ENCODE data around the gene EP400. TPM values are rescaled to one million over a fixed set of nuclear protein-coding genes. Genes with fewer than 3 reads are reported as not detected.

The EP400 gene
- total and polyA plus RNA-seq, 2 of the 4 experiments (the other 2 are of a cell fraction): 4.3 to 11.4 TPM

DNA sequence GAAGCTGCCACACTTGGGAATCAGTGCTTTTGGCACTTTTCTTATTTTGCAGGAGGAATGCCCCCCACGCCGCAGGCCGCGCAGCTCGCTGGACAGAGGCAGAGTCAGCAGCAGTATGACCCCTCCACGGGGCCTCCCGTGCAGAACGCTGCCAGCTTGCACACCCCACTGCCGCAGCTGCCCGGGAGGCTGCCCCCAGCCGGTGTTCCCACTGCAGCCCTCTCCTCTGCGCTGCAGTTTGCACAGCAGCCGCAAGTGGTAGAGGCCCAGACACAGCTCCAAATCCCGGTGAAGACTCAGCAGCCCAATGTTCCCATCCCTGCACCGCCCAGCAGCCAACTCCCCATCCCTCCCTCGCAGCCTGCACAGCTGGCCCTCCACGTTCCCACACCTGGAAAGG, 32.3 kb downstream of the EP400 start:
- 97% methylated on average over 11 of the region's 17 CpGs; no CpG with 5 or more reads in 1 of the 2 experiments for WGBS, 2 experiments (ENCODE audit: extremely low coverage in 2 of 2, insufficient read length in 1 of 2)
- Histone ChIP-seq H3K4ac (ENCODE audit: low read depth, low read length) (no peak overlapping the region), H3K23ac (ENCODE audit: low read depth, low read length) (no peak overlapping the region), H3K4me1 (ENCODE audit: control insufficient read depth, insufficient read depth, low read length) (peaks cover 4% of the 10 kb centered on the region), H2BK20ac (ENCODE audit: low read depth, low read length) (no peak overlapping the region), H3K27me3 (ENCODE audit: control insufficient read depth, insufficient read depth, low read length) (no peaks in the 10 kb centered on the region), H3K9ac (ENCODE audit: low read depth, low read length) (no peak overlapping the region), H4K8ac (ENCODE audit: low read depth in 2 of 2, low read length in 2 of 2) (no peak overlapping the region), H3K36me3 (ENCODE audit: control insufficient read depth, insufficient read depth, low read length) (peaks cover 40% of the 10 kb centered on the region), H2BK120ac (ENCODE audit: low read depth, low read length) (no peak overlapping the region), H4K91ac (ENCODE audit: insufficient read depth, low read depth, low read length) (no peak overlapping the region), H3K14ac (replicated peaks; ENCODE audit: low read depth, low read length) (no peak overlapping the region), H2AK5ac (ENCODE audit: low read depth, low read length) (no peak overlapping the region), H3K79me1 (ENCODE audit: low read depth in 1 of 2, low read length in 2 of 2) (peaks cover 25 to 42% of the 10 kb centered on the region in 2 experiments), H2BK15ac (ENCODE audit: low read depth, low read length) (no peak overlapping the region), H3K18ac (ENCODE audit: low read depth, low read length) (no peak overlapping the region), H2AFZ (replicated peaks; ENCODE audit: low read length, poor library complexity) (no peak overlapping the region), H2BK5ac (ENCODE audit: low read depth, low read length, poor library complexity, severe bottlenecking) (no peak overlapping the region), H3K27ac (ENCODE audit: insufficient read depth, low read length) (no peak overlapping the region), H2AK9ac (replicated peaks; ENCODE audit: low read depth, low read length, poor library complexity) (no peak overlapping the region), H3K4me2 (ENCODE audit: low read depth, low read length) (no peak overlapping the region), H3K9me3 (ENCODE audit: control insufficient read depth, insufficient read depth, low read length) (no peaks in the 10 kb centered on the region), H4K20me1 (ENCODE audit: insufficient read depth, low read length) (peaks cover 3% of the 10 kb centered on the region), H4K5ac (ENCODE audit: low read depth, low read length) (no peak overlapping the region), H3K4me3 (ENCODE audit: insufficient read depth, low read depth, low read length) (no peak overlapping the region), H3K9me1 (ENCODE audit: insufficient read depth, low read length) (peaks cover 3% of the 10 kb centered on the region; the same call in 1 of the 2 replicates), H3K56ac (ENCODE audit: extremely low read depth, insufficient read depth, low read length) (no peak overlapping the region)
- dilution Hi-C loops (cut with HindIII; ENCODE audit: low sequenced_read_pairs, unreplicated experiment): no loop called here
- ATAC-seq (ENCODE audit: low read depth): no peak
- POLR2A ChIA-PET (ENCODE audit: unreplicated experiment): no interaction called here
- TF ChIP-seq RFX5 (IDR thresholded peaks at IDR 0.05; ENCODE audit: low read depth, low read length): no peak
- no peak for TF ChIP-seq RAD21 (IDR thresholded peaks at IDR 0.05; ENCODE audit: low read length)
- TF ChIP-seq MAFK (IDR thresholded peaks at IDR 0.05; ENCODE audit: low read depth, low read length): no peak
- no peak for TF ChIP-seq NFE2L2 (IDR thresholded peaks at IDR 0.05; ENCODE audit: low read depth, low read length)
- TF ChIP-seq, protein P1, sequence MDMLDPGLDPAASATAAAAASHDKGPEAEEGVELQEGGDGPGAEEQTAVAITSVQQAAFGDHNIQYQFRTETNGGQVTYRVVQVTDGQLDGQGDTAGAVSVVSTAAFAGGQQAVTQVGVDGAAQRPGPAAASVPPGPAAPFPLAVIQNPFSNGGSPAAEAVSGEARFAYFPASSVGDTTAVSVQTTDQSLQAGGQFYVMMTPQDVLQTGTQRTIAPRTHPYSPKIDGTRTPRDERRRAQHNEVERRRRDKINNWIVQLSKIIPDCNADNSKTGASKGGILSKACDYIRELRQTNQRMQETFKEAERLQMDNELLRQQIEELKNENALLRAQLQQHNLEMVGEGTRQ (IDR thresholded peaks at IDR 0.05; ENCODE audit: low read depth, low read length): no peak
- TF ChIP-seq RCOR1 (IDR thresholded peaks at IDR 0.05; ENCODE audit: insufficient replicate concordance, low read length): no peak
- in situ Hi-C loops (cut with MboI; ENCODE audit: low sequenced_read_pairs): no loop called here
- intact Hi-C loops (cut with micrococcal nuclease): no loop called here
- CTCF ChIA-PET: interaction anchor here (1.0 kb wide), 1 partner anchor 20 kb away, joined by 3 read pairs; no protein-coding TSS in a partner anchor
- no peak for DNase-seq
- no TSS peak for BruUV-seq (replicated peaks)
